OCI-LY7 (cell line): ENCODE results near the gene SYNJ2. TPM values are rescaled to one million over a fixed set of nuclear protein-coding genes. Genes with fewer than 3 reads are reported as not detected.

Source experiments
- BruUV-seq: library from RNA; stranded (reverse); fragments of 400-500 nt; replicated peaks from 2 replicates; lab custom pipeline; 2021; lab: Mats Ljungman, UMichigan
- CTCF ChIA-PET: fragments of 300-600 bp; sonication (Branson Sonifier 250); formaldehyde crosslinking; loops from one replicate; lab custom pipeline; 2022; ENCODE audit warnings: antibody characterized with exemption; ENCODE audit not compliant: unreplicated experiment; lab: Charles Lee
- POLR2A ChIA-PET: fragments of 300-600 bp; sonication (Branson Sonifier 250); formaldehyde crosslinking; loops from one replicate; lab custom pipeline; 2022; ENCODE audit warnings: antibody characterized with exemption; lab: Charles Lee
- DNase-seq: peaks from one replicate; pipeline ENCODE4 v3.0.0-alpha.2; 2015; ENCODE audit warnings: low spot score
- H2AFZ ChIP-seq: fragments of 200-600 bp; sonication (generic), shearing (Covaris generic); 2 replicates; pipeline ENCODE4 v1.6.1; 2014; ENCODE audit warnings: mild to moderate bottlenecking, antibody characterized with exemption, low read length, moderate library complexity
- H3K27ac ChIP-seq: fragments of 200-600 bp; sonication (generic); 2 replicates; pipeline ENCODE4 v1.5.1; 2014; ENCODE audit warnings: mixed run types, low read depth, mild to moderate bottlenecking, moderate library complexity, low read length, inconsistent platforms; ENCODE audit not compliant: poor library complexity, severe bottlenecking
- H3K36me3 ChIP-seq: fragments of 200-600 bp; sonication (generic); 2 replicates; pipeline ENCODE4 v1.6.1; 2014; ENCODE audit warnings: mild to moderate bottlenecking, antibody characterized with exemption, low read length, moderate library complexity, mixed read lengths; ENCODE audit not compliant: insufficient read depth
- H3K4me1 ChIP-seq: fragments of 200-600 bp; sonication (generic); 2 replicates; pipeline ENCODE4 v1.5.1; 2014; ENCODE audit warnings: mild to moderate bottlenecking, low read length; ENCODE audit not compliant: insufficient read depth, poor library complexity, severe bottlenecking
- H3K4me2 ChIP-seq: fragments of 200-600 bp; sonication (generic); 2 replicates; pipeline ENCODE4 v1.6.1; 2014; ENCODE audit warnings: mild to moderate bottlenecking, low read length
- H3K4me3 ChIP-seq: fragments of 200-600 bp; sonication (generic); 2 replicates; pipeline ENCODE4 v1.5.1; 2014; ENCODE audit warnings: mild to moderate bottlenecking, low read depth, low read length; ENCODE audit not compliant: poor library complexity, severe bottlenecking
- H3K79me2 ChIP-seq: fragments of 200-600 bp; sonication (generic); 2 replicates; pipeline ENCODE4 v1.6.1; 2016; ENCODE audit warnings: low read depth, mild to moderate bottlenecking, low read length, moderate library complexity, mixed read lengths; ENCODE audit not compliant: insufficient read depth
- H3K9me2 ChIP-seq: fragments of 200-600 bp; sonication (generic); 2 replicates; pipeline ENCODE4 v1.6.1; 2016; ENCODE audit warnings: mild to moderate bottlenecking, low read length, mixed read lengths; ENCODE audit not compliant: insufficient read depth
- H3K9me3 ChIP-seq: fragments of 200-600 bp; sonication (generic); 2 replicates; pipeline ENCODE4 v1.6.1; 2014; ENCODE audit warnings: mild to moderate bottlenecking, mixed run types, low read length, mixed read lengths
- H4K20me1 ChIP-seq: fragments of 200-600 bp; sonication (generic); 2 replicates; pipeline ENCODE4 v1.6.1; 2014; ENCODE audit warnings: mild to moderate bottlenecking, antibody characterized with exemption, low read length, moderate library complexity, mixed read lengths; ENCODE audit not compliant: insufficient read depth
- CTCF ChIP-seq: fragments of 200-600 bp; sonication (generic); conservative IDR thresholded peaks from 2 replicates; pipeline ENCODE4 v1.5.1; 2014; ENCODE audit warnings: mild to moderate bottlenecking, antibody characterized with exemption, low read length, moderate library complexity, mixed read lengths
- EZH2phosphoT487 ChIP-seq: fragments of 200-600 bp; sonication (generic); IDR thresholded peaks from 2 replicates; pipeline ENCODE4 v1.6.1; 2018; ENCODE audit warnings: low read depth, borderline replicate concordance, mild to moderate bottlenecking, mixed run types, antibody characterized with exemption, low read length, moderate library complexity, mixed read lengths
- intact Hi-C: fragments of 100-400 bp; cut with micrococcal nuclease; formaldehyde crosslinking; loops from one replicate; pipeline ENCODE4 v1.10.0; 2022; ENCODE audit not compliant: unreplicated experiment
- total RNA-seq, 2 experiments: library from RNA; depleted of rRNA in 1 of 2; stranded (reverse); fragments of >200 nt in 1 of 2; shearing (Covaris generic) in 1 of 2; gene quantifications; 2 replicates each; pipeline ENCODE4 v1.2.3, GENCODE V29; 2014 to 2022

Gene SYNJ2
- total RNA-seq, 2 experiments from 2014 or later, result 0.21 TPM; not detected in 1

GRCh38 chr6:158080849-158081656, 99.4 kb downstream of the SYNJ2 start:
- POLR2A ChIA-PET, result interaction anchor here (0.5 to 1.4 kb wide), 2 partner anchors 9 to 328 kb away, joined by 3 read pairs; no protein-coding TSS in a partner anchor

GRCh38 chr6:158081657-158081935, 99.9 kb downstream of the SYNJ2 start:
- ChIA-PET POLR2A (interaction anchor here (1.4 kb wide), 1 partner anchor 9 kb away, joined by 3 read pairs; no protein-coding TSS in a partner anchor), CTCF (no interaction called here)

More at GRCh38 chr6:158080849-158081656, 99.4 kb downstream of the SYNJ2 start:
- Histone ChIP-seq H3K9me3 (no peaks in the 10 kb centered on the region), H3K4me3 (no peak overlapping the region), H2AFZ (no peak overlapping the region), H3K4me2 (no peak overlapping the region), H3K9me2 (no peaks in the 10 kb centered on the region), H3K27ac (no peak overlapping the region), H3K4me1 (no peaks in the 10 kb centered on the region), H3K36me3 (no peaks in the 10 kb centered on the region), H3K79me2 (no peaks in the 10 kb centered on the region), H4K20me1 (no peaks in the 10 kb centered on the region)
- BruUV-seq, result no TSS peak
- intact Hi-C loops, result no loop called here
- CTCF ChIA-PET, result no interaction called here
- no peak for DNase-seq
- TF ChIP-seq EZH2phosphoT487, result no peak
- TF ChIP-seq CTCF, result no peak

More at GRCh38 chr6:158081657-158081935, 99.9 kb downstream of the SYNJ2 start:
- H3K4me2 ChIP-seq, result no peak overlapping the region
- no peak for DNase-seq
- H3K27ac ChIP-seq, result no peak overlapping the region
- H3K4me1 ChIP-seq, result no peaks in the 10 kb centered on the region
- no peaks in the 10 kb centered on the region for H3K79me2 ChIP-seq
- no peaks in the 10 kb centered on the region for H3K36me3 ChIP-seq
- H3K4me3 ChIP-seq, result no peak overlapping the region
- BruUV-seq, result no TSS peak
- H3K9me3 ChIP-seq, result no peaks in the 10 kb centered on the region
- H2AFZ ChIP-seq, result no peak overlapping the region
- no peak for TF ChIP-seq EZH2phosphoT487
- TF ChIP-seq CTCF, result no peak
- no peaks in the 10 kb centered on the region for H3K9me2 ChIP-seq
- intact Hi-C loops, result no loop called here
- no peaks in the 10 kb centered on the region for H4K20me1 ChIP-seq
